Aorta (tissue), 5 donors: Measurements from ENCODE around the gene ACSL4. TPM values are rescaled to one million over a fixed set of nuclear protein-coding genes. Genes with fewer than 3 reads are reported as not detected.
"Not testable (repeated sequence)": the region's sequence is repeated elsewhere in the genome, so short reads cannot be mapped to it uniquely, and the experiment has no call there.

Source experiments
- ATAC-seq: fragments of 200-7000 bp; cut with Tn5 transposase; one replicate; pipeline ENCODE4 v1.9.1; 2022; ENCODE audit warnings: moderate library complexity; ENCODE audit not compliant: low FRiP score
- DNase-seq, 2 donors: peaks; one replicate each; pipeline ENCODE4 v3.0.0-alpha.2; 2020
- H3K27ac ChIP-seq, 2 donors: one replicate each; pipeline ENCODE4 v1.5.1; 2013; ENCODE audit warnings: low read length in 2 of 2, mild to moderate bottlenecking in 2 of 2, moderate library complexity in 2 of 2, control low read depth in 1 of 2, inconsistent platforms in 1 of 2, low read depth in 1 of 2
- H3K27me3 ChIP-seq, 2 donors: one replicate each; pipeline ENCODE4 v1.6.1; 2013; ENCODE audit warnings: control low read depth in 1 of 2, low read length in 1 of 2, mild to moderate bottlenecking in 1 of 2, moderate library complexity in 1 of 2; ENCODE audit not compliant: insufficient read depth in 2 of 2, control insufficient read depth in 1 of 2
- H3K36me3 ChIP-seq, 2 donors: one replicate each; pipeline ENCODE4 v1.6.1; 2013; ENCODE audit warnings: control low read depth in 1 of 2, low read length in 1 of 2, mild to moderate bottlenecking in 1 of 2; ENCODE audit not compliant: insufficient read depth in 2 of 2, control insufficient read depth in 1 of 2
- H3K4me1 ChIP-seq, 2 donors: one replicate each; pipeline ENCODE4 v1.6.1; 2013; ENCODE audit warnings: low read length in 2 of 2, control low read depth in 1 of 2, mild to moderate bottlenecking in 1 of 2, moderate library complexity in 1 of 2; ENCODE audit not compliant: insufficient read depth in 2 of 2, control insufficient read depth in 1 of 2
- H3K4me3 ChIP-seq, 2 donors: one replicate each; pipeline ENCODE4 v1.5.1; 2013; ENCODE audit warnings: low read length in 2 of 2, control low read depth in 1 of 2, mild to moderate bottlenecking in 1 of 2
- H3K9me3 ChIP-seq: one replicate; pipeline ENCODE4 v1.6.1; 2013; ENCODE audit warnings: mild to moderate bottlenecking, low read length; ENCODE audit not compliant: control insufficient read depth
- WGBS, 2 donors: extraction: QIAGEN DNeasy Blood & Tissue Kit; methylation state at CpG; one replicate each; pipeline ENCODE4 v1.1.7; 2013; 5-methylcytosine and 5-hydroxymethylcytosine counted together
- intact Hi-C, 2 donors: fragments of 100-400 bp; cut with DNase I; formaldehyde crosslinking; loops; one replicate each; pipeline versions ENCODE4 v1.14.2 to v1.15.0; 2022
- polyA plus RNA-seq, 2 donors: library from polyadenylated mRNA; stranded (reverse); fragments of 200-250 nt; gene quantifications; one replicate each; pipeline ENCODE4 v1.2.3, GENCODE V29; 2013
- total RNA-seq, 2 donors: library from RNA; stranded (reverse); fragmentation: NEBNext Ultra II Directional; extraction: Animal tissue kit (Norgen Biotek cat#: 25700); gene quantifications; one replicate each; pipeline ENCODE4 v1.2.1, GENCODE V29; 2021
- donor health status: healthy with polysubstance abuse.
- donor health status: Bipolar disorder and iron deficiency.
- donor health status: DM: no; HTN: no; CAD: no.
- donor health status: DM: no; HTN: no; CAD: no.
- donor health status: DM: yes; HTN: yes; CAD: no.

The ACSL4 gene
- total and polyA plus RNA-seq, 4 donors, result 16.2 to 73.5 (median 32.1) TPM

- Histone ChIP-seq H3K4me1 (no peaks in the 10 kb centered on the region), H3K36me3 (no peaks in the 10 kb centered on the region), H3K4me3 (no peak overlapping the region), H3K27ac (no peak overlapping the region), H3K9me3 (no peaks in the 10 kb centered on the region), H3K27me3 (no peaks in the 10 kb centered on the region)
- ATAC-seq (no peak), DNase-seq (no peak)
- 65 to 93% methylated on average over 2 of the region's 2 CpGs for WGBS, 2 donors
- intact Hi-C loops, result no loop called here
Measured at GRCh38 chrX:109760922-109761250, 27.8 kb upstream of the ACSL4 start.

- 72 to 86% methylated on average over 5 of the region's 5 CpGs for WGBS, 2 donors
- intact Hi-C loops, result no loop called here
- no peak for DNase-seq
- no peaks in the 10 kb centered on the region for H3K36me3 ChIP-seq
- no peak overlapping the region for H3K27ac ChIP-seq
- no peak overlapping the region for H3K4me3 ChIP-seq
- H3K4me1 ChIP-seq, result no peaks in the 10 kb centered on the region
- no peaks in the 10 kb centered on the region for H3K9me3 ChIP-seq
- ATAC-seq, result no peak
- no peaks in the 10 kb centered on the region for H3K27me3 ChIP-seq
Measured at GRCh38 chrX:109760209-109760921, 27.3 kb upstream of the ACSL4 start.

GRCh38 chrX:109753256-109753655, 20.2 kb upstream of the ACSL4 start:
- ATAC-seq, result no peak
- 84 to 94% methylated on average over 4 of the region's 4 CpGs for whole genome bisulfite sequencing, 2 donors
- Histone ChIP-seq H3K4me3 (no peak overlapping the region), H3K27me3 (no peaks in the 10 kb centered on the region), H3K4me1 (no peaks in the 10 kb centered on the region), H3K9me3 (no peaks in the 10 kb centered on the region), H3K36me3 (no peaks in the 10 kb centered on the region), H3K27ac (no peak overlapping the region)
- no peak for DNase-seq
- intact Hi-C loops, result no loop called here

GRCh38 chrX:109751698-109752097, 18.6 kb upstream of the ACSL4 start:
- ATAC-seq (no peak), DNase-seq (no peak)
- no peaks in the 10 kb centered on the region for H3K27me3 ChIP-seq
- intact Hi-C loops, result no loop called here
- no peak overlapping the region for H3K27ac ChIP-seq
- no peak overlapping the region for H3K4me3 ChIP-seq
- H3K9me3 ChIP-seq, result no peaks in the 10 kb centered on the region
- H3K4me1 ChIP-seq, result no peaks in the 10 kb centered on the region
- 45 to 47% methylated on average over 2 of the region's 2 CpGs for WGBS, 2 donors
- no peaks in the 10 kb centered on the region for H3K36me3 ChIP-seq

- no peak for ATAC-seq
Measured at GRCh38 chrX:109749207-109749606, 16.1 kb upstream of the ACSL4 start.

GRCh38 chrX:109747681-109748080, 14.6 kb upstream of the ACSL4 start:
- 85 to 95% methylated on average over 9 of the region's 9 CpGs for WGBS, 2 donors
- H3K4me3 ChIP-seq, result no peak overlapping the region
- intact Hi-C loops, result no loop called here
- DNase-seq, result no peak
- H3K9me3 ChIP-seq, result no peaks in the 10 kb centered on the region
- no peaks in the 10 kb centered on the region for H3K27me3 ChIP-seq
- ATAC-seq, result no peak
- no peaks in the 10 kb centered on the region for H3K36me3 ChIP-seq
- H3K4me1 ChIP-seq, result no peaks in the 10 kb centered on the region
- no peak overlapping the region for H3K27ac ChIP-seq

More at GRCh38 chrX:109749207-109749606, 16.1 kb upstream of the ACSL4 start:
- H3K9me3 ChIP-seq, result no peaks in the 10 kb centered on the region
- H3K4me3 ChIP-seq, result no peak overlapping the region
- no peaks in the 10 kb centered on the region for H3K36me3 ChIP-seq
- H3K4me1 ChIP-seq, result no peaks in the 10 kb centered on the region
- no peak overlapping the region for H3K27ac ChIP-seq
- intact Hi-C loops, result no loop called here
- H3K27me3 ChIP-seq, result no peaks in the 10 kb centered on the region
- WGBS, 2 donors, result 86 to 96% methylated on average over 14 of the region's 14 CpGs
- DNase-seq, result no peak

GRCh38 chrX:109742722-109743121, 9.7 kb upstream of the ACSL4 start:
- Histone ChIP-seq H3K27me3 (no peaks in the 10 kb centered on the region), H3K36me3 (no peaks in the 10 kb centered on the region), H3K9me3 (no peaks in the 10 kb centered on the region), H3K4me3 (no peak overlapping the region), H3K27ac (no peak overlapping the region), H3K4me1 (no peaks in the 10 kb centered on the region)
- ATAC-seq, result no peak
- no peak for DNase-seq
- WGBS, 2 donors, result 54 to 85% methylated on average over 4 of the region's 4 CpGs
- intact Hi-C loops, result no loop called here

GRCh38 chrX:109740896-109741295, 7.8 kb upstream of the ACSL4 start:
- H3K36me3 ChIP-seq, intact Hi-C loops, H3K27ac ChIP-seq, H3K4me3 ChIP-seq, DNase-seq, H3K4me1 ChIP-seq, H3K27me3 ChIP-seq, ATAC-seq, H3K9me3 ChIP-seq: not testable (repeated sequence)
- WGBS, 2 donors, result 54 to 80% methylated on average over 11 of the region's 11 CpGs

GRCh38 chrX:109740433-109740809, 7.4 kb upstream of the ACSL4 start:
- H3K4me3 ChIP-seq, result no peak overlapping the region
- H3K27me3 ChIP-seq, result no peaks in the 10 kb centered on the region
- no peaks in the 10 kb centered on the region for H3K36me3 ChIP-seq
- no peak for ATAC-seq
- intact Hi-C loops, result no loop called here
- no peaks in the 10 kb centered on the region for H3K9me3 ChIP-seq
- H3K27ac ChIP-seq, result no peak overlapping the region
- DNase-seq, result no peak
- no peaks in the 10 kb centered on the region for H3K4me1 ChIP-seq
